WTC11 (cell line): ENCODE measurements around the gene ILDR2. TPM values are rescaled to one million over a fixed set of nuclear protein-coding genes. Genes with fewer than 3 reads are reported as not detected.

Experiments used
- CREB1 ChIP-seq: sonication (generic); formaldehyde crosslinking; IDR thresholded peaks from 2 replicates; pipeline ENCODE4 v1.8.0; 2023; ENCODE audit warnings: mild to moderate bottlenecking, missing genetic modification reagents
- ELF4 ChIP-seq: sonication (generic); formaldehyde crosslinking; IDR thresholded peaks from 2 replicates; pipeline ENCODE4 v1.8.1; 2022; ENCODE audit warnings: low read depth, mild to moderate bottlenecking, moderate library complexity, missing genetic modification reagents
- FOXK1 ChIP-seq: sonication (generic); formaldehyde crosslinking; IDR thresholded peaks from 2 replicates; pipeline ENCODE4 v1.8.0; 2022; ENCODE audit warnings: mild to moderate bottlenecking, moderate library complexity, missing genetic modification reagents
- JUN ChIP-seq: sonication (generic); formaldehyde crosslinking; IDR thresholded peaks from 2 replicates; pipeline ENCODE4 v1.8.0; 2023; ENCODE audit warnings: mild to moderate bottlenecking, missing genetic modification reagents
- KAT7 ChIP-seq: sonication (generic); formaldehyde crosslinking; IDR thresholded peaks from 2 replicates; pipeline ENCODE4 v1.8.1; 2023; ENCODE audit warnings: missing genetic modification reagents, mild to moderate bottlenecking, borderline replicate concordance
- MYBL2 ChIP-seq: sonication (generic); formaldehyde crosslinking; IDR thresholded peaks from 2 replicates; pipeline ENCODE4 v1.8.1; 2023; ENCODE audit warnings: mild to moderate bottlenecking, moderate library complexity, missing genetic modification reagents
- NFATC4 ChIP-seq: fragments of 250-450 bp; sonication (Bioruptor Pico); IDR thresholded peaks from 2 replicates; pipeline ENCODE4 v1.9.0; 2021; ENCODE audit warnings: mild to moderate bottlenecking
- PRRX2 ChIP-seq: fragments of 250-450 bp; sonication (Bioruptor Pico); IDR thresholded peaks from 2 replicates; pipeline ENCODE4 v1.8.0; 2021; ENCODE audit warnings: mild to moderate bottlenecking
- RELA ChIP-seq: sonication (generic); formaldehyde crosslinking; IDR thresholded peaks from 2 replicates; pipeline ENCODE4 v1.8.1; 2022; ENCODE audit warnings: missing genetic modification reagents, mild to moderate bottlenecking, borderline replicate concordance
- TCF7 ChIP-seq: sonication (generic); formaldehyde crosslinking; IDR thresholded peaks from 2 replicates; pipeline ENCODE4 v1.8.0; 2022; ENCODE audit warnings: mild to moderate bottlenecking, low read depth, missing genetic modification reagents, moderate library complexity
- ZNF396 ChIP-seq: fragments of 250-450 bp; sonication (Bioruptor Pico); IDR thresholded peaks from 2 replicates; pipeline ENCODE4 v1.8.0; 2021; ENCODE audit warnings: mild to moderate bottlenecking, moderate library complexity, borderline replicate concordance
- ZNF416 ChIP-seq: fragments of 250-450 bp; sonication (Bioruptor Pico); IDR thresholded peaks from 2 replicates; pipeline ENCODE4 v1.9.0; 2021; ENCODE audit warnings: mild to moderate bottlenecking, inconsistent platforms
- total RNA-seq: library from RNA; stranded (reverse); gene quantifications from 3 replicates; pipeline ENCODE4 v1.2.3, GENCODE V29; 2021
- TF ChIP-seq, protein P1 (sequence below): sonication (generic); formaldehyde crosslinking; IDR thresholded peaks from 2 replicates; pipeline ENCODE4 v1.8.1; 2022; ENCODE audit warnings: mild to moderate bottlenecking, missing genetic modification reagents, moderate library complexity, borderline replicate concordance
- TF ChIP-seq, protein P2 (sequence below): fragments of 250-450 bp; sonication (Bioruptor Pico); IDR thresholded peaks from 2 replicates; pipeline ENCODE4 v1.9.0; 2021; ENCODE audit warnings: mild to moderate bottlenecking
- TF ChIP-seq, protein P3 (sequence below): fragments of 250-450 bp; sonication (Bioruptor Pico); IDR thresholded peaks from 2 replicates; pipeline ENCODE4 v1.9.0; 2021; ENCODE audit warnings: mild to moderate bottlenecking, borderline replicate concordance
- TF ChIP-seq, protein P4 (sequence below): sonication (generic); formaldehyde crosslinking; IDR thresholded peaks from 2 replicates; pipeline ENCODE4 v1.8.1; 2023; ENCODE audit warnings: mild to moderate bottlenecking, missing genetic modification reagents
- TF ChIP-seq, protein P5 (sequence below): sonication (generic); formaldehyde crosslinking; IDR thresholded peaks from 2 replicates; pipeline ENCODE4 v1.8.0; 2022; ENCODE audit warnings: mild to moderate bottlenecking, missing genetic modification reagents
- TF ChIP-seq, protein P6 (sequence below): sonication (generic); formaldehyde crosslinking; IDR thresholded peaks from 2 replicates; pipeline ENCODE4 v1.8.1; 2023; ENCODE audit warnings: mild to moderate bottlenecking, missing genetic modification reagents
- TF ChIP-seq, protein P7 (sequence below): sonication (generic); formaldehyde crosslinking; IDR thresholded peaks from 2 replicates; pipeline ENCODE4 v1.8.1; 2022; ENCODE audit warnings: low read depth, missing genetic modification reagents, borderline replicate concordance
- TF ChIP-seq, protein P8 (sequence below): sonication (generic); formaldehyde crosslinking; IDR thresholded peaks from 2 replicates; pipeline ENCODE4 v1.8.1; 2023; ENCODE audit warnings: mild to moderate bottlenecking, missing genetic modification reagents, moderate library complexity
- TF ChIP-seq, protein P9 (sequence below): fragments of 250-450 bp; sonication (Bioruptor Pico); IDR thresholded peaks from 2 replicates; pipeline ENCODE4 v2.1.2; 2022; ENCODE audit warnings: mild to moderate bottlenecking, moderate library complexity

The ILDR2 gene
- total RNA-seq, 1 experiment from 2014 or later, result 1.6 TPM

DNA sequence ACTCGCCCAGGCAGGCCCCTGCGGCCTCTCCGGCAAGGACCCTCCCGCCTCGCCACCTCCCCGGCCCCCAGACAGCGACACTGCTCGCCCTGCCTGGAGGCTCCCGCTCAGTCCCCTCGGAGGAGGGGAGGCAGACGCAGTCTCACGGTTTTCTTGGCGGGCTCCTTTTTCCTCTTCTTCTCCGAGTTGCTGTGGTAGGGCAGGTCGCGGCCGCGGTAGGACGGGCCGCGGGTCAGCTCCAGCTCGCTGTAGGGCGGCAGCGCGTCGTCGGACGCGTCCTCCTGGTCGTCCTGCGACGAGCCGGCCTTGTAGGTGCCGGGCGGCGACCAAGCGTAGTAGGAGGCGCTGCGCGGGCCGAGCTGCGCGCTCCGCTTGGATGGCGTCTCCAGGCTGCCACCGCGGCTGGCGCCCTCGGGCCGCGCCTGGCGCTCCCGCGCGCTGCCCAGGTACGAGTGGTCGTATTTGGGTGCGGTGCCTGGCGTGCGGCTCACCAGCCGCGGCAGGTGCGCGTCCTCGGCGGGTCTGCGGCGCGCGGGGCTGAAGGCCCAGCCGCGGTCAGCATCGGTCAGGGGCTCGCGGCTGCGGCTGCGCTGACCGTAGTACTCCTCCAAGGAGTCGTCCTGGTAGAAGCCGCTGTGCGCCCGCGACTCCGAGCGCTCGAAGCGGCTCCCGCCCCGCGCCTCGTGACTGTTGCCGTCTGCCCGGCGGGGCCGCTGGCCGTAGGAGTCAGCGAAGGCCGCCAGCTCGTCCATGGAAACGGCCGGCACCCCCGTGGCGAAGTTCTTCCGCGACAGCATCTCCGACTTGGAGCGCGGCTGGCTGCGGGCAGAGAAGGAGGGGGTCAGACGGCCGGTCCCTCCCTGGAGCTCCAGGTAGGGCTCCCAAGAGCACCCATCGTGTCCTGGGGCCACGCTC, 54.5 kb downstream of the ILDR2 start (continued):
- TF ChIP-seq, protein P1, sequence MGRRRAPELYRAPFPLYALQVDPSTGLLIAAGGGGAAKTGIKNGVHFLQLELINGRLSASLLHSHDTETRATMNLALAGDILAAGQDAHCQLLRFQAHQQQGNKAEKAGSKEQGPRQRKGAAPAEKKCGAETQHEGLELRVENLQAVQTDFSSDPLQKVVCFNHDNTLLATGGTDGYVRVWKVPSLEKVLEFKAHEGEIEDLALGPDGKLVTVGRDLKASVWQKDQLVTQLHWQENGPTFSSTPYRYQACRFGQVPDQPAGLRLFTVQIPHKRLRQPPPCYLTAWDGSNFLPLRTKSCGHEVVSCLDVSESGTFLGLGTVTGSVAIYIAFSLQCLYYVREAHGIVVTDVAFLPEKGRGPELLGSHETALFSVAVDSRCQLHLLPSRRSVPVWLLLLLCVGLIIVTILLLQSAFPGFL (CRISPR knock-in tag), result no peak
- TF ChIP-seq FOXK1 (CRISPR knock-in tag) (0 out of 2 replicates have a peak, but pooled peaks have one; percentile 52), KAT7 (0 out of 2 replicates have a peak, but pooled peaks have one; percentile 33), JUN (peak; percentile 35; the same call in 1 of the 2 replicates), CREB1 (no peak), ZNF396 (CRISPR knock-in tag) (no peak), RELA (CRISPR knock-in tag) (no peak; the same call in 1 of the 2 replicates), PRRX2 (no peak), ELF4 (CRISPR knock-in tag) (no peak), TCF7 (CRISPR knock-in tag) (no peak; the same call in 1 of the 2 replicates), MYBL2 (CRISPR knock-in tag) (peak; percentile 66), ZNF416 (CRISPR knock-in tag) (no peak), NFATC4 (CRISPR knock-in tag) (no peak)
- TF ChIP-seq, protein P2, sequence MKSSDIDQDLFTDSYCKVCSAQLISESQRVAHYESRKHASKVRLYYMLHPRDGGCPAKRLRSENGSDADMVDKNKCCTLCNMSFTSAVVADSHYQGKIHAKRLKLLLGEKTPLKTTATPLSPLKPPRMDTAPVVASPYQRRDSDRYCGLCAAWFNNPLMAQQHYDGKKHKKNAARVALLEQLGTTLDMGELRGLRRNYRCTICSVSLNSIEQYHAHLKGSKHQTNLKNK (CRISPR knock-in tag), result no peak
- TF ChIP-seq, protein P3, sequence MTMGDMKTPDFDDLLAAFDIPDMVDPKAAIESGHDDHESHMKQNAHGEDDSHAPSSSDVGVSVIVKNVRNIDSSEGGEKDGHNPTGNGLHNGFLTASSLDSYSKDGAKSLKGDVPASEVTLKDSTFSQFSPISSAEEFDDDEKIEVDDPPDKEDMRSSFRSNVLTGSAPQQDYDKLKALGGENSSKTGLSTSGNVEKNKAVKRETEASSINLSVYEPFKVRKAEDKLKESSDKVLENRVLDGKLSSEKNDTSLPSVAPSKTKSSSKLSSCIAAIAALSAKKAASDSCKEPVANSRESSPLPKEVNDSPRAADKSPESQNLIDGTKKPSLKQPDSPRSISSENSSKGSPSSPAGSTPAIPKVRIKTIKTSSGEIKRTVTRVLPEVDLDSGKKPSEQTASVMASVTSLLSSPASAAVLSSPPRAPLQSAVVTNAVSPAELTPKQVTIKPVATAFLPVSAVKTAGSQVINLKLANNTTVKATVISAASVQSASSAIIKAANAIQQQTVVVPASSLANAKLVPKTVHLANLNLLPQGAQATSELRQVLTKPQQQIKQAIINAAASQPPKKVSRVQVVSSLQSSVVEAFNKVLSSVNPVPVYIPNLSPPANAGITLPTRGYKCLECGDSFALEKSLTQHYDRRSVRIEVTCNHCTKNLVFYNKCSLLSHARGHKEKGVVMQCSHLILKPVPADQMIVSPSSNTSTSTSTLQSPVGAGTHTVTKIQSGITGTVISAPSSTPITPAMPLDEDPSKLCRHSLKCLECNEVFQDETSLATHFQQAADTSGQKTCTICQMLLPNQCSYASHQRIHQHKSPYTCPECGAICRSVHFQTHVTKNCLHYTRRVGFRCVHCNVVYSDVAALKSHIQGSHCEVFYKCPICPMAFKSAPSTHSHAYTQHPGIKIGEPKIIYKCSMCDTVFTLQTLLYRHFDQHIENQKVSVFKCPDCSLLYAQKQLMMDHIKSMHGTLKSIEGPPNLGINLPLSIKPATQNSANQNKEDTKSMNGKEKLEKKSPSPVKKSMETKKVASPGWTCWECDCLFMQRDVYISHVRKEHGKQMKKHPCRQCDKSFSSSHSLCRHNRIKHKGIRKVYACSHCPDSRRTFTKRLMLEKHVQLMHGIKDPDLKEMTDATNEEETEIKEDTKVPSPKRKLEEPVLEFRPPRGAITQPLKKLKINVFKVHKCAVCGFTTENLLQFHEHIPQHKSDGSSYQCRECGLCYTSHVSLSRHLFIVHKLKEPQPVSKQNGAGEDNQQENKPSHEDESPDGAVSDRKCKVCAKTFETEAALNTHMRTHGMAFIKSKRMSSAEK (CRISPR knock-in tag), result no peak
- TF ChIP-seq, protein P4, sequence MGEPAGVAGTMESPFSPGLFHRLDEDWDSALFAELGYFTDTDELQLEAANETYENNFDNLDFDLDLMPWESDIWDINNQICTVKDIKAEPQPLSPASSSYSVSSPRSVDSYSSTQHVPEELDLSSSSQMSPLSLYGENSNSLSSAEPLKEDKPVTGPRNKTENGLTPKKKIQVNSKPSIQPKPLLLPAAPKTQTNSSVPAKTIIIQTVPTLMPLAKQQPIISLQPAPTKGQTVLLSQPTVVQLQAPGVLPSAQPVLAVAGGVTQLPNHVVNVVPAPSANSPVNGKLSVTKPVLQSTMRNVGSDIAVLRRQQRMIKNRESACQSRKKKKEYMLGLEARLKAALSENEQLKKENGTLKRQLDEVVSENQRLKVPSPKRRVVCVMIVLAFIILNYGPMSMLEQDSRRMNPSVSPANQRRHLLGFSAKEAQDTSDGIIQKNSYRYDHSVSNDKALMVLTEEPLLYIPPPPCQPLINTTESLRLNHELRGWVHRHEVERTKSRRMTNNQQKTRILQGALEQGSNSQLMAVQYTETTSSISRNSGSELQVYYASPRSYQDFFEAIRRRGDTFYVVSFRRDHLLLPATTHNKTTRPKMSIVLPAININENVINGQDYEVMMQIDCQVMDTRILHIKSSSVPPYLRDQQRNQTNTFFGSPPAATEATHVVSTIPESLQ, result no peak
- TF ChIP-seq, protein P5, sequence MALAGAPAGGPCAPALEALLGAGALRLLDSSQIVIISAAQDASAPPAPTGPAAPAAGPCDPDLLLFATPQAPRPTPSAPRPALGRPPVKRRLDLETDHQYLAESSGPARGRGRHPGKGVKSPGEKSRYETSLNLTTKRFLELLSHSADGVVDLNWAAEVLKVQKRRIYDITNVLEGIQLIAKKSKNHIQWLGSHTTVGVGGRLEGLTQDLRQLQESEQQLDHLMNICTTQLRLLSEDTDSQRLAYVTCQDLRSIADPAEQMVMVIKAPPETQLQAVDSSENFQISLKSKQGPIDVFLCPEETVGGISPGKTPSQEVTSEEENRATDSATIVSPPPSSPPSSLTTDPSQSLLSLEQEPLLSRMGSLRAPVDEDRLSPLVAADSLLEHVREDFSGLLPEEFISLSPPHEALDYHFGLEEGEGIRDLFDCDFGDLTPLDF (CRISPR knock-in tag), result no peak
- TF ChIP-seq, protein P6, sequence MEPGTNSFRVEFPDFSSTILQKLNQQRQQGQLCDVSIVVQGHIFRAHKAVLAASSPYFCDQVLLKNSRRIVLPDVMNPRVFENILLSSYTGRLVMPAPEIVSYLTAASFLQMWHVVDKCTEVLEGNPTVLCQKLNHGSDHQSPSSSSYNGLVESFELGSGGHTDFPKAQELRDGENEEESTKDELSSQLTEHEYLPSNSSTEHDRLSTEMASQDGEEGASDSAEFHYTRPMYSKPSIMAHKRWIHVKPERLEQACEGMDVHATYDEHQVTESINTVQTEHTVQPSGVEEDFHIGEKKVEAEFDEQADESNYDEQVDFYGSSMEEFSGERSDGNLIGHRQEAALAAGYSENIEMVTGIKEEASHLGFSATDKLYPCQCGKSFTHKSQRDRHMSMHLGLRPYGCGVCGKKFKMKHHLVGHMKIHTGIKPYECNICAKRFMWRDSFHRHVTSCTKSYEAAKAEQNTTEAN (CRISPR knock-in tag), result peak; percentile 67
- TF ChIP-seq, protein P7, sequence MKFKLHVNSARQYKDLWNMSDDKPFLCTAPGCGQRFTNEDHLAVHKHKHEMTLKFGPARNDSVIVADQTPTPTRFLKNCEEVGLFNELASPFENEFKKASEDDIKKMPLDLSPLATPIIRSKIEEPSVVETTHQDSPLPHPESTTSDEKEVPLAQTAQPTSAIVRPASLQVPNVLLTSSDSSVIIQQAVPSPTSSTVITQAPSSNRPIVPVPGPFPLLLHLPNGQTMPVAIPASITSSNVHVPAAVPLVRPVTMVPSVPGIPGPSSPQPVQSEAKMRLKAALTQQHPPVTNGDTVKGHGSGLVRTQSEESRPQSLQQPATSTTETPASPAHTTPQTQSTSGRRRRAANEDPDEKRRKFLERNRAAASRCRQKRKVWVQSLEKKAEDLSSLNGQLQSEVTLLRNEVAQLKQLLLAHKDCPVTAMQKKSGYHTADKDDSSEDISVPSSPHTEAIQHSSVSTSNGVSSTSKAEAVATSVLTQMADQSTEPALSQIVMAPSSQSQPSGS (CRISPR knock-in tag), result no peak
- TF ChIP-seq, protein P8, sequence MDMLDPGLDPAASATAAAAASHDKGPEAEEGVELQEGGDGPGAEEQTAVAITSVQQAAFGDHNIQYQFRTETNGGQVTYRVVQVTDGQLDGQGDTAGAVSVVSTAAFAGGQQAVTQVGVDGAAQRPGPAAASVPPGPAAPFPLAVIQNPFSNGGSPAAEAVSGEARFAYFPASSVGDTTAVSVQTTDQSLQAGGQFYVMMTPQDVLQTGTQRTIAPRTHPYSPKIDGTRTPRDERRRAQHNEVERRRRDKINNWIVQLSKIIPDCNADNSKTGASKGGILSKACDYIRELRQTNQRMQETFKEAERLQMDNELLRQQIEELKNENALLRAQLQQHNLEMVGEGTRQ, result peak; percentile 46
- TF ChIP-seq, protein P9, sequence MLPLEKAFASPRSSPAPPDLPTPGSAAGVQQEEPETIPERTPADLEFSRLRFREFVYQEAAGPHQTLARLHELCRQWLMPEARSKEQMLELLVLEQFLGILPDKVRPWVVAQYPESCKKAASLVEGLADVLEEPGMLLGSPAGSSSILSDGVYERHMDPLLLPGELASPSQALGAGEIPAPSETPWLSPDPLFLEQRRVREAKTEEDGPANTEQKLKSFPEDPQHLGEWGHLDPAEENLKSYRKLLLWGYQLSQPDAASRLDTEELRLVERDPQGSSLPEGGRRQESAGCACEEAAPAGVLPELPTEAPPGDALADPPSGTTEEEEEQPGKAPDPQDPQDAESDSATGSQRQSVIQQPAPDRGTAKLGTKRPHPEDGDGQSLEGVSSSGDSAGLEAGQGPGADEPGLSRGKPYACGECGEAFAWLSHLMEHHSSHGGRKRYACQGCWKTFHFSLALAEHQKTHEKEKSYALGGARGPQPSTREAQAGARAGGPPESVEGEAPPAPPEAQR, result no peak
